Thoracic aorta (tissue), 2 donors: ENCODE results near the gene IQCH. TPM values are rescaled to one million over a fixed set of nuclear protein-coding genes. Genes with fewer than 3 reads are reported as not detected.

Experiments
- ATAC-seq: fragments of 150-250 bp; one replicate; pipeline ENCODE4 v1.8.0; 2017; ENCODE audit warnings: low read depth; ENCODE audit not compliant: insufficient number of reproducible peaks, low FRiP score
- DNase-seq: peaks from one replicate; pipeline ENCODE4 v3.0.0-alpha.2; 2020; ENCODE audit warnings: low spot score
- H3K27ac ChIP-seq, 2 donors: fragments of 200-600 bp; sonication (generic); 1 replicate in 1 of 2; 2 replicates in 1 of 2; pipeline ENCODE4 v1.5.1; 2016; ENCODE audit warnings: mild to moderate bottlenecking in 2 of 2, moderate library complexity in 2 of 2
- H3K27me3 ChIP-seq: fragments of 200-600 bp; sonication (generic); replicated peaks from 2 replicates; pipeline ENCODE4 v1.6.0; 2016; ENCODE audit warnings: mild to moderate bottlenecking; ENCODE audit not compliant: insufficient read depth
- H3K36me3 ChIP-seq: fragments of 200-600 bp; sonication (generic); one replicate; pipeline ENCODE4 v1.5.1; 2016
- H3K4me1 ChIP-seq, 2 donors: fragments of 200-600 bp; sonication (generic); 1 replicate in 1 of 2; 2 replicates in 1 of 2; pipeline versions ENCODE4 v1.5.1 to v1.6.0; 2016; ENCODE audit warnings: low read depth in 2 of 2, mild to moderate bottlenecking in 1 of 2; ENCODE audit not compliant: control insufficient read depth in 1 of 2
- H3K4me3 ChIP-seq: fragments of 200-600 bp; sonication (generic); 2 replicates; pipeline ENCODE4 v1.5.1; 2016; ENCODE audit warnings: mild to moderate bottlenecking
- H3K9me3 ChIP-seq: fragments of 200-600 bp; sonication (generic); 2 replicates; pipeline ENCODE4 v1.5.1; 2016
- total RNA-seq, 2 donors: library from RNA; depleted of rRNA; stranded (reverse); fragments of >200 nt; gene quantifications; one replicate each; pipeline versions ENCODE4 v1.1.0 to v1.2.3, GENCODE V29; 2016
- TF ChIP-seq, protein P1 (sequence below): fragments of 200-600 bp; sonication (generic); IDR thresholded peaks from one replicate; pipeline ENCODE4 v1.5.1; 2019; ENCODE audit warnings: antibody characterized with exemption

The IQCH gene
- total RNA-seq, 2 donors from 2014 or later: 0.14 to 2.3 TPM

DNA sequence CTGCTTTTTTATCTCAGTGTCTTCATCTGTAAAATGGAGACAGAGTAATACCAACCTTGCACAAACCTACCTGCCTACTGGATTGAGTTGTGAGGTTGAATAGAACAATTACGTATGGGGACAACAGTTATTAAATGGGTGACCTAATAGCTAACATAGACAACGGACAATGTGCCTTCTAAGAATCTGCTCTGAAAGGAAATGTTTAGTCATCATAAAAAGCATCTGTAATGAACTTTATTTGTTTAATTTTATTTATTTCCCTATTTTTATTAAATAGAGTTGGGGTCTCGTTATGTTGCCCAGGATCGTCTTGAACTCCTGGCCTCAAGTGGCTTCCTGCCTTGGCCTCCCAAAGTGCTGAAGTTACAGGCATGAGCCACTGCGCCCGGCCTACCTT is 207.1 kb downstream of the IQCH start:
- Histone ChIP-seq H3K27ac (no peak overlapping the region), H3K4me3 (no peak overlapping the region), H3K27me3 (no peaks in the 10 kb centered on the region), H3K4me1 (no peaks in the 10 kb centered on the region), H3K9me3 (no peaks in the 10 kb centered on the region), H3K36me3 (no peaks in the 10 kb centered on the region)
- no peak for DNase-seq
- no peak for ATAC-seq
- TF ChIP-seq, protein P1, sequence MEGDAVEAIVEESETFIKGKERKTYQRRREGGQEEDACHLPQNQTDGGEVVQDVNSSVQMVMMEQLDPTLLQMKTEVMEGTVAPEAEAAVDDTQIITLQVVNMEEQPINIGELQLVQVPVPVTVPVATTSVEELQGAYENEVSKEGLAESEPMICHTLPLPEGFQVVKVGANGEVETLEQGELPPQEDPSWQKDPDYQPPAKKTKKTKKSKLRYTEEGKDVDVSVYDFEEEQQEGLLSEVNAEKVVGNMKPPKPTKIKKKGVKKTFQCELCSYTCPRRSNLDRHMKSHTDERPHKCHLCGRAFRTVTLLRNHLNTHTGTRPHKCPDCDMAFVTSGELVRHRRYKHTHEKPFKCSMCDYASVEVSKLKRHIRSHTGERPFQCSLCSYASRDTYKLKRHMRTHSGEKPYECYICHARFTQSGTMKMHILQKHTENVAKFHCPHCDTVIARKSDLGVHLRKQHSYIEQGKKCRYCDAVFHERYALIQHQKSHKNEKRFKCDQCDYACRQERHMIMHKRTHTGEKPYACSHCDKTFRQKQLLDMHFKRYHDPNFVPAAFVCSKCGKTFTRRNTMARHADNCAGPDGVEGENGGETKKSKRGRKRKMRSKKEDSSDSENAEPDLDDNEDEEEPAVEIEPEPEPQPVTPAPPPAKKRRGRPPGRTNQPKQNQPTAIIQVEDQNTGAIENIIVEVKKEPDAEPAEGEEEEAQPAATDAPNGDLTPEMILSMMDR: no peak

DNA sequence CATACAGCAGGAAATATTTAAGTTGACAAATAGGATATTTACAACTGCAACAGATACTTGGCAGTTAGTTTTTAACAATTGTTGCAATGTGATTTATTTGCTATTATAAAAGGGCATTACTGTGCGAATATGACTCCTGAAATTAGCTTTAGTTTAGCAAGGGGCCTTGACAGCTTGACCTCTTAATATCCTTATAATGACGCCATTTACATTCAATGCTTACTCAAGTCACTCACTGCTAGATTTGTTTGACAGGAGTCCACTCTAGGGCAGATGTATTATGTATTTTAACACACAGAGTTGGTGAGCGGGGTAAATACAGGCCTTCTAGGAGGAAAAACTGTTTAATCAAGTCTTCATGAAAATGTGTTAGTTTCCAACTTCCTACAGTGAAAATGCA is 208.3 kb downstream of the IQCH start:
- Histone ChIP-seq H3K4me3 (no peak overlapping the region), H3K4me1 (no peaks in the 10 kb centered on the region), H3K36me3 (no peaks in the 10 kb centered on the region), H3K27me3 (no peaks in the 10 kb centered on the region), H3K9me3 (no peaks in the 10 kb centered on the region), H3K27ac (no peak overlapping the region)
- TF ChIP-seq, protein P1: no peak
- no peak for DNase-seq
- no peak for ATAC-seq

GRCh38 chr15:67463488-67463887 is 208.9 kb downstream of the IQCH start:
- ATAC-seq: no peak
- H3K4me1 ChIP-seq: no peaks in the 10 kb centered on the region
- DNase-seq: no peak
- H3K4me3 ChIP-seq: no peak overlapping the region
- no peaks in the 10 kb centered on the region for H3K9me3 ChIP-seq
- no peaks in the 10 kb centered on the region for H3K36me3 ChIP-seq
- TF ChIP-seq, protein P1: no peak
- H3K27ac ChIP-seq: no peak overlapping the region
- no peaks in the 10 kb centered on the region for H3K27me3 ChIP-seq

DNA sequence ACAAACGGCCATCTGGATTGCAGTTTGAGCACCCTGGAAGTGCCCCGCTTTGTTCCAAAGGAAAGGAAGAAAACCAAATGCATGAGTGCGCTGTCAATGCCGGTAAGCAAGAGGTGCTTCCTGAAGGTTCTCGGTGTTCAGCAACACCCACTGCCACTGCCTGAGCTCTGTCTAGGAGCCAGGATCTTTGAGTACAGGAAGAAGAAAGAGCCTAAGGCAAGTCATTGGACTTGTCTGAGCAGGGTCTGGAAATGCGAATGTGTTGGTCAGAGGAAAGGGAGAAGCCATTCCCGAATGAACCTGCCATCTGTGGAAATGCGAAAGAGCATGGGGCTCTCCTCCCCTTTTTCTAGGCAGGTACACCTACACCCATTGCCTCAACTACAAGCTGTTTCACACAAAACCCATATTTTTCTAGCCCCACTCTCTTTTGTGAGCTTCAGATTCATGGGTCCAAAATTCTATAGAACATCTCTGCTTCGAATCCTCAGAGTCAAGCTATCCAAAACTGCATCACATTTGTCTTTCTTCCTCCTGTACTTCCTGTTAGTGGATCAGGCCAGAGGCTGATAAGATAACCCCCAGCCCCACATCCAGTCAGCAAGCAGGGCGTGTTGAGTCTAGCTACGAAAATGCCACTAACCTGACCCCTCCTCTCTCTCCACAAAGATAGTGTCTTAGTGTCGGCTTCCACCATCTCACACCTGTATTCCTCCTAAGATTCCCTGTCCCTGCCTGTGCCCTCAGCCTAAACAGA is 210.8 kb downstream of the IQCH start:
- DNase-seq: no peak
- H3K9me3 ChIP-seq: no peaks in the 10 kb centered on the region
- H3K27me3 ChIP-seq: no peaks in the 10 kb centered on the region
- H3K4me3 ChIP-seq: no peak overlapping the region
- ATAC-seq: no peak
- TF ChIP-seq, protein P1: no peak
- no peak overlapping the region for H3K27ac ChIP-seq
- no peaks in the 10 kb centered on the region for H3K4me1 ChIP-seq
- no peaks in the 10 kb centered on the region for H3K36me3 ChIP-seq

DNA sequence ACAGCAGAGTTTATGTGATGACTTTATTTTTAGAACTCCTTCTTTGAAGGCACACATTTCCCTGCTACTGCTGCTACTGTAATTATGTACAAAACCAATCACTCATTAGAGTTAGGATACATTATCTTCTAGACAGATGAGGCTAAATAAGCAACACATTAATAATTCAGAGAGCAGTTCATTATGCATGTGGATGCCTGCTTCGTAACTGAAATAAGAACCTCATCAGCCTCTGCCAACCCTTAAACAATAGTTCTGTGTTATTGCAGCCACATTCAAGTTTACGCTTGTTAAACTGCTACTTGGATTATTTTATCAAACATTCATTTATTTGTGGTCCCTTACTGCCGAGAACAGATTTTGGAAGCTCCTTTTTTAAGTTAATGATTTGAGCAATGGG is 213.8 kb downstream of the IQCH start:
- Histone ChIP-seq H3K4me1 (no peaks in the 10 kb centered on the region), H3K27me3 (no peaks in the 10 kb centered on the region), H3K4me3 (no peak overlapping the region), H3K27ac (no peak overlapping the region), H3K36me3 (no peaks in the 10 kb centered on the region), H3K9me3 (no peaks in the 10 kb centered on the region)
- no peak for DNase-seq
- TF ChIP-seq, protein P1: no peak
- no peak for ATAC-seq
